Activated CD8-positive, alpha-beta T cell treated with anti-CD3 and anti-CD28 coated beads for 36 hours (primary cell): Measurements from ENCODE around the gene RELA. TPM values are rescaled to one million over a fixed set of nuclear protein-coding genes. Genes with fewer than 3 reads are reported as not detected.
"Not testable (repeated sequence)": the region's sequence is repeated elsewhere in the genome, so short reads cannot be mapped to it uniquely, and the experiment has no call there.

ENCODE experiments used
- ATAC-seq: fragments of 200-7000 bp; cut with Tn5 transposase; one replicate; pipeline ENCODE4 v1.10.0; 2021; ENCODE audit warnings: mild to moderate bottlenecking, moderate library complexity
- CTCF ChIA-PET: fragments of 350-600 bp; sonication (Branson Sonifier 250); formaldehyde crosslinking; loops from one replicate; lab custom pipeline; 2021; ENCODE audit warnings: antibody characterized with exemption; lab: Charles Lee
- POLR2A ChIA-PET: fragments of 350-600 bp; sonication (Branson Sonifier 250); formaldehyde crosslinking; loops from one replicate; lab custom pipeline; 2021; ENCODE audit warnings: antibody characterized with exemption; lab: Charles Lee
- DNase-seq: peaks from one replicate; pipeline ENCODE4 v3.0.0-alpha.2; 2020
- H3K27ac Mint-ChIP-seq: one replicate; pipeline ENCODE4 v1.8.0; 2021; ENCODE audit warnings: mild to moderate bottlenecking, mixed read lengths
- H3K27me3 Mint-ChIP-seq: one replicate; pipeline ENCODE4 v1.8.0; 2021; ENCODE audit warnings: mixed read lengths
- H3K36me3 Mint-ChIP-seq: one replicate; pipeline ENCODE4 v1.8.0; 2021; ENCODE audit warnings: low read depth, mixed read lengths
- H3K4me1 Mint-ChIP-seq: one replicate; pipeline ENCODE4 v1.8.0; 2021; ENCODE audit warnings: low read depth, mixed read lengths
- H3K4me3 Mint-ChIP-seq: one replicate; pipeline ENCODE4 v1.8.0; 2021; ENCODE audit warnings: mild to moderate bottlenecking, moderate library complexity, mixed read lengths
- H3K9me3 Mint-ChIP-seq: one replicate; pipeline ENCODE4 v1.8.0; 2021; ENCODE audit warnings: mixed read lengths
- intact Hi-C: fragments of 100-400 bp; cut with micrococcal nuclease; formaldehyde crosslinking; loops from one replicate; pipeline ENCODE4 v1.10.0; 2022
- total RNA-seq, 2 experiments: library from RNA; stranded (reverse); gene quantifications; one replicate each; pipeline ENCODE4 v1.2.3, GENCODE V29; 2021
- TF ChIP-seq, protein P1 (sequence below): fragments of 200-600 bp; IDR thresholded peaks from one replicate; pipeline ENCODE4 v1.8.0; 2022; ENCODE audit warnings: antibody characterized with exemption, mild to moderate bottlenecking

Gene RELA
- total RNA-seq, 2 experiments from 2014 or later = 65.6 to 72.5 TPM

DNA sequence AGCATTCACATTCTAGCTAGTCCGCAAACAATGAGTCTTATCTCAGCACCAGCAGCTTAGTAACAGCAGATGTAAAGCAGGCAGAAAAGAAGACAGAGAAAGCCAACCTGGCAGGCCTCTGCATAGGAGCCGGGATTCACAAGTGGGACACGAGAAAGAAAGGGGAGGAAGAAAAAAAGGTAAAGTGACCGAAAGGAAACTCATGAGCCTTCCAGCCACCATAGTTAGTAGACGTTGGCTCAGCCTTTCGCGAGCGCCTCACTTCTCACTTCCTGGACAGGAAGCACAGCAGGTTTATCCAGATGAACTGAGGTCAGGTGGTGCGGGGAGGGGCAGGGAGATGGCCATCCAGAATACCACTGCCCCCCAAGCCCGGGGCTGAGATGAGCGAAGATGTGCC lies 29.7 kb upstream of the RELA start:
- ChIA-PET POLR2A (interaction anchor here (0.6 kb wide), 2 partner anchors 158 to 493 kb away, joined by 3 to 4 read pairs; no protein-coding TSS in a partner anchor), CTCF (interaction anchor here (1.2 to 1.5 kb wide), 2 partner anchors 20 to 88 kb away, joined by 3 to 4 read pairs; partner anchors contain the start of gene AP5B1)
- ATAC-seq = no peak
- Mint-ChIP-seq H3K9me3 (no peaks in the 10 kb centered on the region), H3K36me3 (no peaks in the 10 kb centered on the region), H3K27ac (no peak overlapping the region), H3K27me3 (no peaks in the 10 kb centered on the region), H3K4me3 (no peak overlapping the region), H3K4me1 (no peaks in the 10 kb centered on the region)
- intact Hi-C loops = no loop called here
- DNase-seq = no peak
- TF ChIP-seq, protein P1, sequence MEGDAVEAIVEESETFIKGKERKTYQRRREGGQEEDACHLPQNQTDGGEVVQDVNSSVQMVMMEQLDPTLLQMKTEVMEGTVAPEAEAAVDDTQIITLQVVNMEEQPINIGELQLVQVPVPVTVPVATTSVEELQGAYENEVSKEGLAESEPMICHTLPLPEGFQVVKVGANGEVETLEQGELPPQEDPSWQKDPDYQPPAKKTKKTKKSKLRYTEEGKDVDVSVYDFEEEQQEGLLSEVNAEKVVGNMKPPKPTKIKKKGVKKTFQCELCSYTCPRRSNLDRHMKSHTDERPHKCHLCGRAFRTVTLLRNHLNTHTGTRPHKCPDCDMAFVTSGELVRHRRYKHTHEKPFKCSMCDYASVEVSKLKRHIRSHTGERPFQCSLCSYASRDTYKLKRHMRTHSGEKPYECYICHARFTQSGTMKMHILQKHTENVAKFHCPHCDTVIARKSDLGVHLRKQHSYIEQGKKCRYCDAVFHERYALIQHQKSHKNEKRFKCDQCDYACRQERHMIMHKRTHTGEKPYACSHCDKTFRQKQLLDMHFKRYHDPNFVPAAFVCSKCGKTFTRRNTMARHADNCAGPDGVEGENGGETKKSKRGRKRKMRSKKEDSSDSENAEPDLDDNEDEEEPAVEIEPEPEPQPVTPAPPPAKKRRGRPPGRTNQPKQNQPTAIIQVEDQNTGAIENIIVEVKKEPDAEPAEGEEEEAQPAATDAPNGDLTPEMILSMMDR = no peak

GRCh38 chr11:65691847-65692246 lies 29.1 kb upstream of the RELA start:
- ChIA-PET CTCF (interaction anchor here (1.2 to 1.5 kb wide), 2 partner anchors 20 to 89 kb away, joined by 3 to 4 read pairs; partner anchors contain the start of gene AP5B1), POLR2A (interaction anchor here (0.6 kb wide), 2 partner anchors 158 to 493 kb away, joined by 3 to 4 read pairs; no protein-coding TSS in a partner anchor)
- DNase-seq, H3K4me3 Mint-ChIP-seq, H3K9me3 Mint-ChIP-seq, H3K4me1 Mint-ChIP-seq, H3K27me3 Mint-ChIP-seq, intact Hi-C loops, H3K27ac Mint-ChIP-seq, H3K36me3 Mint-ChIP-seq, ATAC-seq: not testable (repeated sequence)

DNA sequence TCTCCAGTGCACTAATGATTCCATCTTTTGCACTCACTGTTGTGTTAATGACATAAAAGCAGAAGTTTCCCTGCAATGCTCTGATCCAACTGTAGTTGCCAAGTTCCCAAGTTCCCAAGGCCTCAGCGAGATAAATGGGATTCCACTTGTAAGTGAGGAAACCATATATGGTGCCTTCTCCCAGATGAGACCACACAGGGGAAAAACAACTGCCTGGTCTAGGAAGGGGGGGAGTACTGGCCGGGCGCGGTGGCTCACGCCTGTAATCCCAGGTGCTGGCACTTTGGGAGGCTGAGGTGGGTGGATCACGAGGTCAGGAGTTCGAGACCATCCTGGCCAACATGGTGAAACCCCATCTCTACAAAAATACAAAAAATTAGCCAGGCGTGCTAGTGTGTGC lies 23.3 kb upstream of the RELA start:
- no peaks in the 10 kb centered on the region for H3K4me1 Mint-ChIP-seq
- H3K36me3 Mint-ChIP-seq = no peaks in the 10 kb centered on the region
- no peak overlapping the region for H3K27ac Mint-ChIP-seq
- TF ChIP-seq, protein P1 = no peak
- no peaks in the 10 kb centered on the region for H3K9me3 Mint-ChIP-seq
- CTCF ChIA-PET = no interaction called here
- intact Hi-C loops = no loop called here
- POLR2A ChIA-PET = interaction anchor here (0.6 kb wide), 1 partner anchor 76 kb away, joined by 3 read pairs; no protein-coding TSS in a partner anchor
- H3K4me3 Mint-ChIP-seq = no peak overlapping the region
- ATAC-seq = no peak
- peaks cover 2% of the 10 kb centered on the region for H3K27me3 Mint-ChIP-seq
- DNase-seq = no peak

DNA sequence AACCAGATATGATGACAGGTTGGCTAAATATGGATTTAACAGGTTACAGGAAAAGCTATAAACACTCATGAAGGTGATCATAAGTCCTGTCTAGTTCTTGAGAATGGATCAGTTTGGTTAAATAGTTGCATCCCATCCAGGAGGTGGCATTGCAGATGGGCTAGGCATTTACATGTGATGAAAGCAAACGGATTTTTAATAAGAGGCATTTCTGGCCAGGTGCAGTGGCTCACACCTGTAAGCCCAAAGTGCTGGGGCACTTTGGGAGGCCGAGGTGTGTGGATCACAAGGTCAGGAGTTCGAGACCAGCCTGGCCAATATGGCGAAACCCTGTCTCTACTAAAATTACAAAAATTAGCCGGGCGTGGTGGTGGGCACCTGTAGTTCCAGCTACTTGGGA lies 20.8 kb upstream of the RELA start:
- ATAC-seq, CTCF ChIA-PET, intact Hi-C loops, H3K4me3 Mint-ChIP-seq, H3K9me3 Mint-ChIP-seq, H3K36me3 Mint-ChIP-seq, H3K27ac Mint-ChIP-seq, H3K27me3 Mint-ChIP-seq, H3K4me1 Mint-ChIP-seq, DNase-seq: not testable (repeated sequence)
- POLR2A ChIA-PET = interaction anchor here (0.6 to 1.5 kb wide), 3 partner anchors 15 to 119 kb away, joined by 3 to 4 read pairs (median 4); no protein-coding TSS in a partner anchor

GRCh38 chr11:65680192-65680743 lies 17.6 kb upstream of the RELA start:
- H3K4me3 Mint-ChIP-seq = no peak overlapping the region
- H3K27ac Mint-ChIP-seq = no peak overlapping the region
- H3K27me3 Mint-ChIP-seq = peaks cover 2% of the 10 kb centered on the region
- no peak for ATAC-seq
- intact Hi-C loops = no loop called here
- no peaks in the 10 kb centered on the region for H3K36me3 Mint-ChIP-seq
- TF ChIP-seq, protein P1 = no peak
- POLR2A ChIA-PET = no interaction called here
- no peaks in the 10 kb centered on the region for H3K9me3 Mint-ChIP-seq
- H3K4me1 Mint-ChIP-seq = no peaks in the 10 kb centered on the region
- CTCF ChIA-PET = no interaction called here
- no peak for DNase-seq

DNA sequence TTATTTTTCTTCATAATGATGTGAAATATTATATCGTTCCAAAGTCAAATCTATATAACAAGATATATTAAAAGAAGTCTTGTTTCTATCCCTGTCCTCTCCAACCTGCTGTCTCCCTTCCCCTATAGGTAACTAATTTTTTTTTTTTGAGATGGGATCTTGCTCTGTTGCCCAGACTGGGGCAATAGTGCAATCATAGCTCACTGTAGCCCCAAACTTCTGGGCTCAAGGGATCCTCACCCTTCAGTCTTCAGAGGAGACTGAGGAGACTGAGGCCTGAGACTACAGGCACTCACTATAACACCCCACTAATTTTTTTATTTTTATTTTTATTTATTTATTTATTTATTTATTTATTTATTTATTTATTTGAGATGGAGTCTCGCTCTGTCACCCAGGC lies 10.3 kb upstream of the RELA start:
- Mint-ChIP-seq H3K4me3 (no peak overlapping the region), H3K4me1 (peaks cover 3% of the 10 kb centered on the region), H3K36me3 (no peaks in the 10 kb centered on the region), H3K9me3 (no peaks in the 10 kb centered on the region), H3K27ac (no peak overlapping the region), H3K27me3 (no peaks in the 10 kb centered on the region)
- no peak for DNase-seq
- POLR2A ChIA-PET = no interaction called here
- CTCF ChIA-PET = no interaction called here
- no peak for ATAC-seq
- TF ChIP-seq, protein P1 = no peak
- intact Hi-C loops = no loop called here
